HG03045 (cell line): Measurements from ENCODE around the gene CARD14.
"Not testable (repeated sequence)": the region's sequence is repeated elsewhere in the genome, so short reads cannot be mapped to it uniquely, and the experiment has no call there.

Experiments
- ATAC-seq: cut with Tn5 transposase; IDR thresholded peaks from one replicate; pipeline ENCODE4 v1.9.1; 2021; ENCODE audit warnings: mild to moderate bottlenecking, moderate library complexity; ENCODE audit not compliant: unreplicated experiment

The CARD14 gene

DNA sequence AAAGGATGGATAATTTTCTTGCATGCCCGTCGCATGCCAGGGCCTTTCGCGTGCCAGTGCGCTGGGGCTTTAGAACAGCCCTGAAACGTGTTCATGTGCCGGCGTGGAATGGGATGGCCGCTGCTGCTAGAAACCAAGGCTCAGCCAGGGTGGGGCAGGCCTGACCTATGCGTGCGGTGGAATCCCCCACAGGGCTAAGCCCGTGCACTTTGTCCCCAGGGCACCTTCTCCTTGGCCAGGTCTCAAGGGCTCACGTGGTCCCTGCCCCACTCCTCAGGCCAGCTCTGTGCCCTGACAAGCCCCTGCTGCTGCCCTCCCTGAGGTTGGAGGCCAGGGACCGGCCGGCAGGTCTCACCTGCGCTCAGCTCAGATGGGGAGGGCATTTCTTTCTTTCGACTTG, 77.7 kb downstream of the CARD14 start:
- ATAC-seq: no peak

DNA sequence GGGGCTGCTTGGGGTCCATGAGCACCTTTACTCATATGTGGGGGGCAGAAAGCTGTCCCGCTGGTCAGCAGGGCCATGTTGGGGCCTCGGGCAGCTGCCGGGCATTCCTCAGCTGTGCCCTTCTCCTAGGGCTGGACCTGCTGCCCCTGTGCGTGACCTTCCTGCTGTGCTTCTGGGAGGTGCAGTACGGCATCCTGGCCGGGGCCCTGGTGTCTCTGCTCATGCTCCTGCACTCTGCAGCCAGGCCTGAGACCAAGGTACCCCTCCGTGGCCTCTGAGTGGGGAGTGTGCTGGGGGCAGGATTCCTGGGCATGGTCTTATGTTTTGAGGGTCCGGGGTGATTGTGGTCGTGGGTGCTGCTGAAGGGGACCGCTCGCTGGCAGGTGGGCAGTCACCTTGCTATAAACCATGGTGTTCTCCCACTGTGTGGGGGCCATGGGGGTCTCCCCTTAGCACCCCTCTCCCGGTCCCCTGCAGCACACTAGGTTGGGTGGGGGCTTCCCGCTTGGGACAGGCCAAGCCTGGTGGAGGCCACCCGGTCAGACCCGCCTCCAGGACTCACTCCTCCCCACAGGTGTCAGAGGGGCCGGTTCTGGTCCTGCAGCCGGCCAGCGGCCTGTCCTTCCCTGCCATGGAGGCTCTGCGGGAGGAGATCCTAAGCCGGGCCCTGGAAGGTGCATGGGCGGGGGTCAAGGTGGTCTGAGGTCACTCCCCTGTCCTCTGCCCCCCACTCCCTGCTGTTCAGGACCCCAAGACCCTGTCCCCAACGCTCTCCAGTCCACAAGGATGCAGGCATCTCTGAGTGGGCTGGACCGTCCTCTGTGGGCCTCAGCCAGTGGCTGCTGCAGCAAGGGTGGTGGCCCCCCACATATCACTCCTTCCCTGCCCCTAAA, 78.4 kb downstream of the CARD14 start:
- no peak for ATAC-seq

DNA sequence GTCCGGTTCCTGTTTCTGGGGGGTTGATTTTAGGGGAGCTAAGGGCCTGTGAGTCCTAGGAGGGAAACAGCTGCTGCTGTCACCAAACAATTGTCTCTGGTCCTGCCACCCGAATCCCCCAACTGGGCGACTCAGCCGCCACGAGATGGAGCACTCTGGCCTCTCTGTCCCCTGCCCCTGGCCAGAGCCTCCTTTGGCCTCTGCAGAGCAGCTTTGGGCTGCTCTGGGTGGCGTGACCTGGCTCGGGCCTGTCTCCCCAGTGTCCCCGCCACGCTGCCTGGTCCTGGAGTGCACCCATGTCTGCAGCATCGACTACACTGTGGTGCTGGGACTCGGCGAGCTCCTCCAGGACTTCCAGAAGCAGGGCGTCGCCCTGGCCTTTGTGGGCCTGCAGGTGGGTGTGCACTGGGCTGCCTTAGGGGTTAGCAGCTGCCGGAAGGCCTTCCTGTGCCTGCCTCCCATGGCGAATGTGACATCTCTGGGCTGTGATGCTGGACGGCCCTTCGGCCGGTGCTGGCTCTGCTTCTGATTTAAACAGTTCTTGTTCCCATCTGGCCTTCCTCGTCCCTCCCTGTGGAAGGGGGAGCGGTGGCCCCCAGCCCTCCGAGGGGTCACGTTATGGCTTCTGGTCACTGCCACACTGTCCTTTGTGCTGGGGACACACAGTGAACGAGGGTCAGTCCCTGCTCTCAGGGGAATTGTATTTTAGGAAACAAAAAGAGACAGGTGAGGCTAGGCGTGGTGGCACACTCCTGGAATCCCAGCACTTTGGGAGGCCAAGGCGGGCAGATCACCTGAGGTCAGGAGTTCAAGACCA, 79.3 kb downstream of the CARD14 start:
- no peak for ATAC-seq

DNA sequence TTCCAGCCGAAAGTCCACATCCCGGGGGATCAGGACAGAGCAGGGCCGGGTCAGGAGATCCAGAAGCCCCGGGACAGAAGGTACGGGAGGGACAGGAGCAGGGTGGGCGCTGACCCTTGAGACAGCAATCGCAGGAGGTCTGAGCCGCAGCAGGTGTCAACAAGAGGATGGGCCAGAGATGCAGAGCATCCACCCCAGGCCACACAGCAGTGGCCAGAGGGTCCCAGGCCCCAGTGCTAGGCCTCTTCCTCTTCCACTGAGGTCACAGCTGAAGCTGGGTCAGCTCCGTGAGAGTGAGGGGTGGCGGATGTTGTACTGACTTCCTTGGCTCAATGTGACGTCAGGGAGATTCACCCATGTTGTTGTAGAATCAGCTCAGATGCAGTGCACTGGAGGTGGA, 82.1 kb downstream of the CARD14 start:
- ATAC-seq: no peak

DNA sequence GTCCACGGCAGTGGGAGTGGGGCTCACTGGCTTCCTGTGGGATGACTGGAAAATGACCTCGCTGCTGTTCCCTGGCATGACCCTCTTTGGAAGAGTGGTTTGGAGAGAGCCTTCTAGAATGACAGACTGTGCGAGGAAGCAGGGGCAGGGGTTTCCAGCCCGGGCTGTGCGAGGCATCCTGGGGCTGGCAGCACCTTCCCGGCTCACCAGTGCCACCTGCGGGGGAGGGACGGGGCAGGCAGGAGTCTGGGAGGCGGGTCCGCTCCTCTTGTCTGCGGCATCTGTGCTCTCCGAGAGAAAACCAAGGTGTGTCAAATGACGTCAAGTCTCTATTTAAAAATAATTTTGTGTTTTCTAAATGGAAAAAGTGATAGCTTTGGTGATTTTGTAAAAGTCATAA, 83.0 kb downstream of the CARD14 start:
- no peak for ATAC-seq

DNA sequence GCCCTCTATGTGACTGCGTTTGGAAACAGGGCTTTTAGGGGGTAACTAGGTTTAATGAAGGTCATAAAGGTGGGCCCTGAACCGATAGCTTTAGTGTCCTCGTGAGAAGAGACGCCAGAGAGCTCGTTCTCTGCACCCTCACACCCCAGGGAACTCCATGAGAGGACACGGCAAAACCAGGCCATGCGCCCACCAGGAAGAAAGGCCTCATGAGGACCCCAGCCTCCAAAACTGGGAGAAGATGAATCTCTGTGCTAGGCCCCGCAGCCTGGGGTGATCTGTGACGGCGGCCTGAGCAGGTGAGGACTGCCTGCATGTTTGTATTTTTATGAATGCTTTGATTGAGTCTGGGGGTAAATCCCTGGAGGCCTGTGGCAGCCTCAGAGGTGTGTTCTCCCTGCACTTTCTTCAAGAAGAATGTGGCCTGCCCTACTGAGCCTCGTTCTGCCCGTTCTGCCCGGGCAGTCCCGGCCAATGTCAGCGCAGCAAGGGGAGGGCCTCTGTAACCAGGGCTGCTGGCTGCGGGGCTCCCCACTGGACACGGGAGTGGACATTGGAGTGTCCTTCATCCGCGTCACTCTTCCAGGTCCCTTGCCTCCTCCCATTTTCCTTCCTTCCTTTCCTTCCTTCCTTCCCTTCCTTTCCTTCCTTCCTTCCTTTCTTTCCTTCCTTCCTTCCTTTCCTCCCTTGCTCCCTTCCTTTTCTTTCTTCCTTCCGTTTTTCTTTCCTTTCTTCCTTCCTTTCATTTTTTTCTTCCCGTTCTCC, 84.0 kb downstream of the CARD14 start:
- no peak for ATAC-seq

DNA sequence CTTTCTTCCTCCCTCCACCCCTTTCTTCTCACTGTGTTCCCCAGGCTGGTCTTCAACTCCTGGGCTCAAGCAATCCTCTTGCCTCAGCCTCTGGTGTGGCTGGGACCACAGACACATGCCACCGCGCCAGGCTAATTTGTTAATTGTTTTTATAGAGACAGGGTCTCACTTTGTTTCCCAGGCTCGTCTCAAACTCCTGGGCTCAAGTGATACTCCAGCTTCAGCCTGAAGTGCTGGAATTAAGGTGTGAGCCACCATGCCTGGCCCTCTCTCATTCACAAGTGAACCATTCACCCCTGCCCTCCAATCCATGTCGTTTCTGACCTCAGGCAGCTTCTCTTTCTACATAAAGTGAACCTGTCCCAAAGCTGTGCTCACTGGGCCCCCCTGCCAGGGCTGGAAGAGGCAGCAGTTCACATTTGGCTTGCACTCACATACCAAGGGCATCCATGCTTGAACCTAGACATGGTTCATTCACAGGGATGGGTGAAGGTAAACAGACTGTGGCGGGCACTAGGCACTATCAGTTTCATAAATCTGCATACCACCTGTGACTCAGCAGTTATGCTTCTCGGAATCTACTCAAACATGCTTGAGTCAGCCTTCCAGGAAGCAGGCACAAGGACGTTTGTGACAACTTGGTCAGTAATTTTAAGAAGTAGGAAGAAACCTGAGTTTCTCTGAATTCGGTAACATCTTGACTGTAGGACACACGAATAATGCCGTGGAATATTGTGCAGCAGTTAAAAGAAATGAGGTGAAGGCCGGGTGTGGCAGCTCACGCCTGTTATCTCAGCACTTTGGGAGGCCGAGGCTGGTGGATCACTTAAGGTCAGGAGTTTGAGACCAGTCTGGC, 84.8 kb downstream of the CARD14 start:
- no peak for ATAC-seq

DNA sequence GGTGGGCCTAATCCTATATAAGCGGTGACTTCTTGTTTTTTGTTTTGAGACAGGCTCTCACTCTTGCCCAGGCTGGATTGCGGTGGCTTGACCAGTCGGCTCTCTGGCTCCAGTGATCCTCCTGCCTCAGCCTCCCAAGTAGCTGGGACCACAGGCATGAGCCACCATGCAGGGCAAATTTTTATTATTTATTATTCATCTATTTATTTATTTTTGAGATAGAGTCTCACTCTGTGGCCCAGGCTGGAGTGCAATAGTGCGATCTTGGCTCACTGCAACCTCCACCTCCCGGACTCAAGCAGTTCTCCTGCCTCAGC, 86.2 kb downstream of the CARD14 start:
- no peak for ATAC-seq

DNA sequence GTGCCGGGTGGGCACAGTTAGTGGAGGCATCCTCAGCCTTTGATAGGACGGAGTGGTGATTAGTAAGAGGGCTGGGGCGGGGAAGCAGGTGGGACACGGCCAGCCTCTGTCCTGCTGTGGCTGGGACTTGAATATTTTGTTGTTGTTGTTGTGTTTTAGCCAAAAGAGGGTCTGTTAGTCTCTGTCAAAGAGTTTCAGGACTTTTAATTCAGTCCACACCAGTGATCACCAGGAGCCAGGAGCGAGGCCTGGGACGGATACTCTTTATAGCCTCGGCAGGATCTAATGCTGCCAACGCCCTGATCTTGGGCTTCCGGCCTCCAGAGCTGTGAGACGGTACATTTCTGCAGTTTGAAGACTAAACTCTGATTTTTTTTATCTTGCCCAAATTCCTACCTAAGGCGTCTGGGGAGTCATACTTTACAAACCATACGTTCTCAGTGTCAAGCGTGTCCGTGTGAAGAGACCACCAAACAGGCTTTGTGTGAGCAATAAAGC, 87.9 kb downstream of the CARD14 start:
- ATAC-seq: no peak

DNA sequence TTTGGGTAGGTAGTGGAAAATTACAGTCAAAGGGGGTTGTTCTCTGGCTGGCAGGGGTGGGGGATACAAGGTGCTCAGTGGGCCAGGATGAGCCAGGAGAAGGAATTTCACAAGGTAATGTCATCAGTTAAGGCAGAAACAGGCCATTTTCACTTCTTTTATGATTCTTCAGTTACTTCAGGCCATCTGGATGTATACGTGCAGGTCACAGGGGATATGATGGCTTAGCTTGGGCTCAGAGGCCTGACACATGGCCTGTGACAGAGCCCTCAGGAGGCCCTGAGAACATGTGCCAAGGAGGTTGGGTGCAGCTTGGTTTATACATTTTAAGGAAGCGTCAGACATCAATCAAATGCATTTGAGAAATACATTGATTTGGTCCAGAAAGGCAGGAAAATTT, 88.5 kb downstream of the CARD14 start:
- ATAC-seq: not testable (repeated sequence)
